Tibial artery (tissue), 4 donors: ENCODE data around the gene MSTN.

ENCODE experiments used
- DNase-seq, 2 donors: peaks; one replicate each; pipeline ENCODE4 v3.0.0-alpha.2; 2019
- H3K27ac ChIP-seq, 2 donors: fragments of 200-600 bp; sonication (generic) in 1 of 2; 1 replicate in 1 of 2; 2 replicates in 1 of 2; pipeline ENCODE4 v1.5.1; 2018 to 2019; ENCODE audit warnings: mild to moderate bottlenecking in 1 of 2
- H3K27me3 ChIP-seq, 2 donors: fragments of 200-600 bp; sonication (generic) in 1 of 2; one replicate each; pipeline versions ENCODE4 v1.5.1 to v1.6.0; 2016 to 2019
- H3K36me3 ChIP-seq, 3 donors: fragments of 200-600 bp; sonication (generic) in 2 of 3; one replicate each; pipeline ENCODE4 v1.5.1; 2016 to 2019; ENCODE audit warnings: mild to moderate bottlenecking in 2 of 3
- H3K4me1 ChIP-seq, 4 donors: fragments of 200-600 bp; sonication (generic) in 2 of 4; 1 replicate in 3 of 4; 2 replicates in 1 of 4; pipeline ENCODE4 v1.5.1; 2016 to 2019
- H3K4me3 ChIP-seq, 2 donors: fragments of 200-600 bp; sonication (generic) in 1 of 2; 1 replicate in 1 of 2; 2 replicates in 1 of 2; pipeline ENCODE4 v1.5.1; 2018 to 2019; ENCODE audit warnings: mild to moderate bottlenecking in 2 of 2
- H3K9me3 ChIP-seq, 3 donors: fragments of 200-600 bp; sonication (generic) in 1 of 3; one replicate each; pipeline ENCODE4 v1.5.1; 2016 to 2019
- CTCF ChIP-seq, 2 experiments: fragments of 200-600 bp in 1 of 2; fragments of 450-650 bp in 1 of 2; IDR thresholded peaks; one replicate each; pipeline ENCODE4 v1.5.1; 2017 to 2019; ENCODE audit warnings: antibody characterized with exemption in 2 of 2, mild to moderate bottlenecking in 1 of 2, moderate library complexity in 1 of 2
- intact Hi-C: fragments of 100-400 bp; cut with DNase I; formaldehyde crosslinking; loops from one replicate; pipeline ENCODE4 v1.15.0; 2023; ENCODE audit warnings: low total_unique reads

MSTN gene

GRCh38 chr2:190080527-190081049 is 18.1 kb upstream of the MSTN start:
- Histone ChIP-seq H3K9me3 (no peaks in the 10 kb centered on the region), H3K27me3 (no peaks in the 10 kb centered on the region), H3K36me3 (no peaks in the 10 kb centered on the region), H3K4me3 (no peak overlapping the region), H3K4me1 (no peaks in the 10 kb centered on the region), H3K27ac (no peak overlapping the region)
- intact Hi-C loops: no loop called here
- TF ChIP-seq CTCF (IDR thresholded peaks at IDR 0.05): no peak
- DNase-seq: no peak

GRCh38 chr2:190079160-190079559 is 16.6 kb upstream of the MSTN start:
- TF ChIP-seq CTCF (IDR thresholded peaks at IDR 0.05): no peak
- no peaks in the 10 kb centered on the region for H3K4me1 ChIP-seq
- H3K4me3 ChIP-seq: no peak overlapping the region
- H3K27me3 ChIP-seq: no peaks in the 10 kb centered on the region
- no peaks in the 10 kb centered on the region for H3K9me3 ChIP-seq
- intact Hi-C loops: no loop called here
- no peak for DNase-seq
- no peak overlapping the region for H3K27ac ChIP-seq
- no peaks in the 10 kb centered on the region for H3K36me3 ChIP-seq

- no peak for DNase-seq
- H3K27me3 ChIP-seq: no peaks in the 10 kb centered on the region
- no peaks in the 10 kb centered on the region for H3K4me1 ChIP-seq
- intact Hi-C loops: no loop called here
- no peak for TF ChIP-seq CTCF (IDR thresholded peaks at IDR 0.05)
- no peaks in the 10 kb centered on the region for H3K36me3 ChIP-seq
- H3K9me3 ChIP-seq: no peaks in the 10 kb centered on the region
- H3K4me3 ChIP-seq: no peak overlapping the region
- no peak overlapping the region for H3K27ac ChIP-seq
Measured at GRCh38 chr2:190075623-190076022, 13.1 kb upstream of the MSTN start.

- H3K4me1 ChIP-seq: peaks cover 0 to 7% (median 0%) of the 10 kb centered on the region in 4 donors
- H3K27ac ChIP-seq: no peak overlapping the region
- no peaks in the 10 kb centered on the region for H3K36me3 ChIP-seq
- H3K9me3 ChIP-seq: no peaks in the 10 kb centered on the region
- TF ChIP-seq CTCF (IDR thresholded peaks at IDR 0.05): peak; percentile 35 to 39
- H3K27me3 ChIP-seq: no peaks in the 10 kb centered on the region
- no peak overlapping the region for H3K4me3 ChIP-seq
- no peak for DNase-seq
- intact Hi-C loops: no loop called here
Measured at GRCh38 chr2:190069936-190070696, 7.6 kb upstream of the MSTN start.

GRCh38 chr2:190068764-190069163 is 6.2 kb upstream of the MSTN start:
- no peaks in the 10 kb centered on the region for H3K27me3 ChIP-seq
- no peak overlapping the region for H3K27ac ChIP-seq
- peaks cover 0 to 7% (median 0%) of the 10 kb centered on the region in 4 donors for H3K4me1 ChIP-seq
- TF ChIP-seq CTCF (IDR thresholded peaks at IDR 0.05): no peak
- DNase-seq: no peak
- intact Hi-C loops: no loop called here
- H3K9me3 ChIP-seq: no peaks in the 10 kb centered on the region
- H3K4me3 ChIP-seq: no peak overlapping the region
- no peaks in the 10 kb centered on the region for H3K36me3 ChIP-seq
